Common myeloid progenitor, CD34-positive (primary cell): ENCODE data around the gene RSPH6A.
"Not testable (repeated sequence)": the region's sequence is repeated elsewhere in the genome, so short reads cannot be mapped to it uniquely, and the experiment has no call there.

Experiments used
- CTCF ChIA-PET: fragments of 350-600 bp; sonication (Branson Sonifier 250); formaldehyde crosslinking; loops from one replicate; lab custom pipeline; 2021; ENCODE audit warnings: antibody characterized with exemption; lab: Charles Lee
- POLR2A ChIA-PET: fragments of 350-600 bp; sonication (Branson Sonifier 250); formaldehyde crosslinking; loops from one replicate; lab custom pipeline; 2021; ENCODE audit warnings: antibody characterized with exemption; lab: Charles Lee
- DNase-seq, 3 donors: peaks; one replicate each; pipeline versions ENCODE4 v3.0.0 to v3.0.0-alpha.2; 2013
- H3K27ac ChIP-seq, 2 experiments: 1 replicate in 1 of 2; 2 replicates in 1 of 2; pipeline ENCODE4 v1.7.0; 2013; ENCODE audit warnings: inconsistent platforms in 2 of 2, low read length in 2 of 2, mild to moderate bottlenecking in 2 of 2, low read depth in 1 of 2, moderate library complexity in 1 of 2; ENCODE audit not compliant: severe bottlenecking in 2 of 2, insufficient read depth in 1 of 2, poor library complexity in 1 of 2
- H3K27me3 ChIP-seq, 5 experiments: replicated peaks in 2 of 5; 1 replicate in 3 of 5; 2 replicates in 2 of 5; pipeline versions ENCODE4 v1.6.1 to v1.7.0; 2013; ENCODE audit warnings: low read length in 4 of 5, mild to moderate bottlenecking in 2 of 5, moderate library complexity in 2 of 5, inconsistent platforms in 1 of 5; ENCODE audit not compliant: insufficient read depth in 5 of 5, control insufficient read depth in 4 of 5
- H3K36me3 ChIP-seq, 4 experiments: 1 replicate in 2 of 4; 2 replicates in 2 of 4; pipeline versions ENCODE4 v1.6.1 to v1.7.0; 2013; ENCODE audit warnings: low read length in 3 of 4, control low read depth in 1 of 4, mild to moderate bottlenecking in 1 of 4; ENCODE audit not compliant: control insufficient read depth in 4 of 4, insufficient read depth in 4 of 4
- H3K4me1 ChIP-seq, 4 experiments: 1 replicate in 3 of 4; 2 replicates in 1 of 4; pipeline versions ENCODE4 v1.6.1 to v1.7.1; 2013; ENCODE audit warnings: low read length in 3 of 4, mild to moderate bottlenecking in 3 of 4, control low read depth in 1 of 4, inconsistent platforms in 1 of 4, moderate library complexity in 1 of 4; ENCODE audit not compliant: control insufficient read depth in 4 of 4, insufficient read depth in 4 of 4; ENCODE audit errors: control extremely low read depth in 1 of 4
- H3K4me3 ChIP-seq, 7 experiments: 1 replicate in 4 of 7; 2 replicates in 3 of 7; pipeline versions ENCODE4 v1.5.1 to v1.7.0; 2013; ENCODE audit warnings: mild to moderate bottlenecking in 7 of 7, low read length in 6 of 7, moderate library complexity in 6 of 7, inconsistent platforms in 2 of 7, low read depth in 2 of 7, control low read depth in 1 of 7; ENCODE audit not compliant: insufficient read depth in 4 of 7, control insufficient read depth in 1 of 7; ENCODE audit errors: extremely low read depth in 1 of 7
- H3K9me3 ChIP-seq, 5 experiments: 1 replicate in 4 of 5; 2 replicates in 1 of 5; pipeline versions ENCODE4 v1.6.1 to v1.7.1; 2013; ENCODE audit warnings: low read length in 4 of 5, mild to moderate bottlenecking in 2 of 5, inconsistent platforms in 1 of 5, low read depth in 1 of 5, moderate library complexity in 1 of 5; ENCODE audit not compliant: control insufficient read depth in 4 of 5, insufficient read depth in 2 of 5; ENCODE audit errors: control extremely low read depth in 1 of 5
- WGBS: methylation state at CpG from one replicate; pipeline ENCODE4 v1.1.5; 2013; ENCODE audit not compliant: insufficient coverage; 5-methylcytosine and 5-hydroxymethylcytosine counted together

The RSPH6A gene

DNA sequence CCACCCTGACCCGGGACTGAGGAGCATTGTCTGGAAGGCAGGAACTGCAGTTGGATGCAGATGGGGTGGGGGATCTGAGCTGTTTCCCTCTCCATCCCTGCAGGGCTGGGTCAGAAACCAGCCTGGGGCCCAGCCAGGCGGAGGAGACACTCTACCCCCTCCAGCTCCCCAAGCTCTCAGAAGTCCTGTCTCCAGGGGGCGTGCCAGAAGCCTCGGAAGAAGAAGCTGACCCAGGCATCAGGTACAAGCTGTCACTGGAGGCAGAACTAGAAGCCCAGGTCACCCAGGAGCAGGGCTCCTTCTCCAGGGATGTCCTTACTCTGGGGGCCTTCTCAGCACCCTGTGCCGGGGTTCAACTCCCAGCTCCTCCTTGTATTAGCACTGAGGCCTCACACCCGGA lies 61.6 kb downstream of the RSPH6A start:
- POLR2A ChIA-PET, result no interaction called here

DNA sequence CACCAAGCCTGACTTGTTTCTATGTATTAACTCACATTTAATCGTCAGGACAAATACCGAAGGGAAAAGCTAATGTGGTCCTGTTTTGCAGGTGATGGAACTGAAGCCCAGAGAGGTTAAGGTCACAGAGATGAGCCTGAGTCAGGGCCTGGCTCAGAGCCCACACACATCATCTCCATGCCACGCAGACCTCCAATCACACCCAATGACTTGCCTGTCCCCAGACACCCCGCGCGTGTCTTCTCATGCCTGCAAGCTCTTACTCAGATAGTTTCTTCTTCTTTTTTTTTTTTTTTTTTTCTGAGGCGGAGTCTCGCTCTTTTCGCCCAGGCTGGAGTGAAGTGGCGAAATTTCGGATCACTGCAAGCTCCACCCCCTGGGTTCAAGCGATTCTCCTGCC lies 62.5 kb downstream of the RSPH6A start:
- Histone ChIP-seq H3K4me1 (no peaks in the 10 kb centered on the region), H3K4me3 (no peak overlapping the region), H3K27ac (no peak overlapping the region), H3K36me3 (no peaks in the 10 kb centered on the region), H3K27me3 (peaks cover 0 to 6% (median 0%) of the 10 kb centered on the region in 5 experiments), H3K9me3 (no peaks in the 10 kb centered on the region)
- ChIA-PET CTCF (interaction anchor here (0.8 to 1.9 kb wide), 2 partner anchors 10 to 17 kb away, joined by 3 to 6 read pairs; no protein-coding TSS in a partner anchor), POLR2A (no interaction called here)
- no peak for DNase-seq
- 98% methylated on average over 9 of the region's 12 CpGs for WGBS

More for the DNA sequence above, 61.6 kb downstream of the RSPH6A start:
- Histone ChIP-seq H3K9me3 (no peaks in the 10 kb centered on the region), H3K4me3 (no peak overlapping the region), H3K27me3 (peaks cover 0 to 6% (median 0%) of the 10 kb centered on the region in 5 experiments), H3K36me3 (no peaks in the 10 kb centered on the region), H3K4me1 (no peaks in the 10 kb centered on the region), H3K27ac (no peak overlapping the region)
- CTCF ChIA-PET, result interaction anchor here (0.9 to 1.9 kb wide), 2 partner anchors 11 to 16 kb away, joined by 3 to 6 read pairs; no protein-coding TSS in a partner anchor
- WGBS, result 100% methylated on average over 4 of the region's 6 CpGs
- no peak for DNase-seq

DNA sequence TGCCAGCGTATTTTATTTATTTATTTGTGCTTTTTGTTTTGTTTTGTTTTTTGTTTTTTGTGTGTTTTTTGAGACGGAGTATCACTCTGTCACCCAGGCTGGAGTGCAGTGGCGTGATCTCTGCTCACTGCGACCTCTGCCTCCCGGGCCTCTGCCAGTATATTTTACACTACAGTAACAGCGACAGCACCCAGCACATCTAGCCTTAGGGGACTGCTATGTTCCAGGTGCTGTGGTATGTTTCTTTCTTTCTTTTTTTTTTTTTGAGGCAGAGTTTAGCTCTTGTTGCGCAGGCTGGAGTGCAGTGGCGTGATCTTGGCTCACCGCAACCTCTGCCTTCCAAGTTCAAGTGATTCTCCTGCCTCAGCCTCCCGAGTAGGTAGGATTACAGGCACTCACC lies 63.6 kb downstream of the RSPH6A start:
- H3K27ac ChIP-seq, H3K4me1 ChIP-seq, H3K27me3 ChIP-seq, CTCF ChIA-PET, DNase-seq, POLR2A ChIA-PET, H3K9me3 ChIP-seq, H3K36me3 ChIP-seq, H3K4me3 ChIP-seq: not testable (repeated sequence)
- WGBS, result 100% methylated on average over 2 of the region's 10 CpGs

DNA sequence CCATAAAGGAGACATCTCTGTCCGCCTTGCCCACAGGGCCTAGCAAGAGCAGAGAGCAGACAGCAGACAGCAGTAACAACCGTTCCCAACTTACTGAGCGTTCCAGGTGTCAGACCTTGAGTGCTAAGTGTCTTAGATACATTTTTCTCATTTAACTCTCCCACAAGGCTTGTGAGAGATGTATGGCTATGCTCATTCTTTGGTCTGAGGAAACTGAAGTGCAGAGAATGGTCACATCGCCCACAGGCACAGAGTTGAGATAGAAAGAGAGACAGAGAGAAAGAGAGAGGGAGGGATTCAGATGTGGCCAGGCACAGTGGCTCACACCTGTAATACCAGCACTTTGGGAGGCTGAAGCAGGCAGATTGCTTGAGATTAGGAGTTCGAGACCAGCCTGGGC lies 67.6 kb downstream of the RSPH6A start:
- 90% methylated on average over 4 of the region's 5 CpGs for WGBS
- Histone ChIP-seq H3K4me3 (no peak overlapping the region), H3K36me3 (no peaks in the 10 kb centered on the region), H3K27ac (no peak overlapping the region), H3K4me1 (no peaks in the 10 kb centered on the region), H3K9me3 (no peaks in the 10 kb centered on the region), H3K27me3 (peaks cover 0 to 8% (median 2%) of the 10 kb centered on the region in 5 experiments)
- CTCF ChIA-PET, result no interaction called here
- no peak for DNase-seq
- POLR2A ChIA-PET, result no interaction called here

DNA sequence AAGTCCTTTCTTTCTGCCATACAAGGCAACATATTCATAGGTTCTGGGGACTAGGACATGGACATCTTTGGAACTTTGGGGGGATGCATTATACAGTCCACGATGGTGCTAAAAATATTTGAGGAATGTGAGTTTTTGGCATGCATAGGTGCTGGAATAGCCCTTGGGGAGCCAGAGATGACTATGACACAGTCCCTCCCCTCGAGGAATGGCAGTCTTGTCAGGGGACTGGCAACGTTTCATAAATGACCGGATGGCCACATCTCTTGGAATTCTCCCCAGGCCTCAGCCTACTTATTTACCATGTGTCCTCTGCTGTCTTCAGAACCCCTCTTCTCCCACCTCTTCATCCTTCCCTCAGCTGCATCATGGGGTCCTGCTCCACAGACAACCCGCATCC lies 68.2 kb downstream of the RSPH6A start:
- DNase-seq, result no peak
- peaks cover 0 to 8% (median 2%) of the 10 kb centered on the region in 5 experiments for H3K27me3 ChIP-seq
- 100% methylated on average over 2 of the region's 5 CpGs for WGBS
- no peaks in the 10 kb centered on the region for H3K36me3 ChIP-seq
- H3K27ac ChIP-seq, result no peak overlapping the region
- no peak overlapping the region for H3K4me3 ChIP-seq
- no peaks in the 10 kb centered on the region for H3K9me3 ChIP-seq
- POLR2A ChIA-PET, result no interaction called here
- CTCF ChIA-PET, result no interaction called here
- H3K4me1 ChIP-seq, result no peaks in the 10 kb centered on the region
